Neural progenitor cell (in vitro differentiated cells): ENCODE results near the gene CEP85. TPM values are rescaled to one million over a fixed set of nuclear protein-coding genes. Genes with fewer than 3 reads are reported as not detected.
A peak's percentile ranks its signal among the peaks of the same experiment; 100 is the strongest.

ENCODE experiments used
- DNase-seq: peaks from one replicate; pipeline ENCODE4 v3.0.0-alpha.2; 2016; ENCODE audit warnings: low spot score
- H2AFZ ChIP-seq: fragments of 200-600 bp; sonication (generic); replicated peaks from 2 replicates; pipeline ENCODE4 v1.6.1; 2016; ENCODE audit warnings: antibody characterized with exemption
- H3F3A ChIP-seq: fragments of 200-600 bp; sonication (generic); 2 replicates; pipeline ENCODE4 v1.6.1; 2016; ENCODE audit warnings: antibody characterized with exemption, low read depth
- H3K27ac ChIP-seq: fragments of 200-600 bp; sonication (generic); 2 replicates; pipeline ENCODE4 v1.5.1; 2016; ENCODE audit warnings: mild to moderate bottlenecking
- H3K27me3 ChIP-seq: fragments of 200-600 bp; sonication (generic); 2 replicates; pipeline ENCODE4 v1.6.1; 2016; ENCODE audit warnings: mild to moderate bottlenecking, moderate library complexity
- H3K36me3 ChIP-seq: fragments of 200-600 bp; sonication (generic); 2 replicates; pipeline ENCODE4 v1.5.1; 2016
- H3K4me1 ChIP-seq: fragments of 200-600 bp; sonication (generic); 2 replicates; pipeline ENCODE4 v1.6.1; 2016; ENCODE audit warnings: mixed run types
- H3K4me2 ChIP-seq: fragments of 200-600 bp; sonication (generic); 2 replicates; pipeline ENCODE4 v1.6.1; 2016
- H3K4me3 ChIP-seq: fragments of 200-600 bp; sonication (generic); 2 replicates; pipeline ENCODE4 v1.5.1; 2016
- H3K79me2 ChIP-seq: fragments of 200-600 bp; sonication (generic); 2 replicates; pipeline ENCODE4 v1.6.1; 2016; ENCODE audit warnings: low read depth
- H3K9ac ChIP-seq: fragments of 200-600 bp; sonication (generic); 2 replicates; pipeline ENCODE4 v1.6.1; 2016
- H3K9me3 ChIP-seq: fragments of 200-600 bp; sonication (generic); 2 replicates; pipeline ENCODE4 v1.5.1; 2016; ENCODE audit warnings: low read depth
- H4K20me1 ChIP-seq: fragments of 200-600 bp; sonication (generic); 2 replicates; pipeline ENCODE4 v1.6.1; 2016; ENCODE audit warnings: low read depth
- H3K27ac Mint-ChIP-seq: 3 replicates; pipeline ENCODE4 v1.8.0; 2021; ENCODE audit warnings: mixed read lengths
- H3K27me3 Mint-ChIP-seq: 2 replicates; pipeline ENCODE4 v1.8.0; 2022; ENCODE audit warnings: low read depth, mild to moderate bottlenecking, inconsistent platforms, moderate library complexity, mixed read lengths; ENCODE audit not compliant: insufficient read depth
- H3K36me3 Mint-ChIP-seq: 3 replicates; pipeline ENCODE4 v1.8.0; 2021; ENCODE audit warnings: mixed read lengths
- H3K4me1 Mint-ChIP-seq: 3 replicates; pipeline ENCODE4 v1.8.0; 2021; ENCODE audit warnings: mixed read lengths
- H3K4me3 Mint-ChIP-seq: 3 replicates; pipeline ENCODE4 v1.8.0; 2021; ENCODE audit warnings: mild to moderate bottlenecking, moderate library complexity, mixed read lengths
- H3K9me3 Mint-ChIP-seq: 3 replicates; pipeline ENCODE4 v1.8.0; 2020; ENCODE audit warnings: mixed read lengths
- CTCF ChIP-seq: fragments of 200-600 bp; sonication (generic); IDR thresholded peaks from 2 replicates; pipeline ENCODE4 v1.5.1; 2017; ENCODE audit warnings: antibody characterized with exemption, mild to moderate bottlenecking
- EZH2 ChIP-seq: fragments of 200-600 bp; sonication (generic); IDR thresholded peaks from 2 replicates; pipeline ENCODE4 v1.6.1; 2017; ENCODE audit warnings: antibody characterized with exemption, mild to moderate bottlenecking, moderate library complexity
- EZH2phosphoT487 ChIP-seq: fragments of 200-600 bp; sonication (generic); IDR thresholded peaks from 2 replicates; pipeline ENCODE4 v1.6.1; 2017; ENCODE audit warnings: antibody characterized with exemption
- total RNA-seq: library from RNA; depleted of rRNA; stranded (reverse); fragments of >200 nt; gene quantifications from 2 replicates; pipeline ENCODE4 v1.2.3, GENCODE V29; 2015; ENCODE audit warnings: low replicate concordance

CEP85 gene
- total RNA-seq, 1 donor from 2014 or later: 41.4 TPM

GRCh38 chr1:26318338-26319064 lies 84.5 kb downstream of the CEP85 start:
- no peak for TF ChIP-seq EZH2
- TF ChIP-seq CTCF: no peak
- no peak for TF ChIP-seq EZH2phosphoT487

GRCh38 chr1:26320896-26321295 lies 86.9 kb downstream of the CEP85 start:
- Mint-ChIP-seq H3K27me3 (peaks cover 4% of the 10 kb centered on the region), H3K27ac (no peak overlapping the region), H3K4me3 (no peak overlapping the region), H3K9me3 (no peaks in the 10 kb centered on the region), H3K36me3 (peaks cover 3% of the 10 kb centered on the region), H3K4me1 (peaks cover 25% of the 10 kb centered on the region)
- Histone ChIP-seq H3K79me2 (no peaks in the 10 kb centered on the region), H2AFZ (no peak overlapping the region), H3K27ac (no peak overlapping the region), H3F3A (peaks cover 23% of the 10 kb centered on the region), H3K9ac (no peak overlapping the region), H4K20me1 (no peaks in the 10 kb centered on the region), H3K4me1 (peaks cover 18% of the 10 kb centered on the region), H3K4me2 (no peak overlapping the region), H3K9me3 (no peaks in the 10 kb centered on the region), H3K27me3 (no peaks in the 10 kb centered on the region), H3K4me3 (no peak overlapping the region), H3K36me3 (no peaks in the 10 kb centered on the region)
- no peak for TF ChIP-seq EZH2
- no peak for TF ChIP-seq CTCF
- TF ChIP-seq EZH2phosphoT487: no peak
- no peak for DNase-seq

More at GRCh38 chr1:26318338-26319064, 84.5 kb downstream of the CEP85 start:
- no peaks in the 10 kb centered on the region for H3K36me3 Mint-ChIP-seq
- no peak overlapping the region for H3K9ac ChIP-seq
- H3K9me3 Mint-ChIP-seq: no peaks in the 10 kb centered on the region
- H3K36me3 ChIP-seq: no peaks in the 10 kb centered on the region
- no peaks in the 10 kb centered on the region for H3K27me3 ChIP-seq
- peaks cover 23% of the 10 kb centered on the region for H3F3A ChIP-seq
- H3K4me1 Mint-ChIP-seq: peaks cover 30% of the 10 kb centered on the region
- DNase-seq: no peak
- H4K20me1 ChIP-seq: no peaks in the 10 kb centered on the region
- peak overlapping the region; percentile 58 for H3K4me2 ChIP-seq
- no peak overlapping the region for H3K27ac ChIP-seq
- no peak overlapping the region for H2AFZ ChIP-seq
- H3K27me3 Mint-ChIP-seq: peaks cover 9% of the 10 kb centered on the region
- peaks cover 18% of the 10 kb centered on the region for H3K4me1 ChIP-seq
- H3K9me3 ChIP-seq: no peaks in the 10 kb centered on the region
- no peak overlapping the region for H3K27ac Mint-ChIP-seq
- H3K4me3 Mint-ChIP-seq: no peak overlapping the region
- no peaks in the 10 kb centered on the region for H3K79me2 ChIP-seq
- no peak overlapping the region for H3K4me3 ChIP-seq

GRCh38 chr1:26321315-26322041 lies 87.5 kb downstream of the CEP85 start:
- Mint-ChIP-seq H3K4me1 (peaks cover 22% of the 10 kb centered on the region), H3K36me3 (peaks cover 3% of the 10 kb centered on the region), H3K9me3 (no peaks in the 10 kb centered on the region), H3K27me3 (peaks cover 5% of the 10 kb centered on the region), H3K27ac (peak overlapping the region; percentile 73), H3K4me3 (no peak overlapping the region)
- H3K9ac ChIP-seq: no peak overlapping the region
- H4K20me1 ChIP-seq: no peaks in the 10 kb centered on the region
- no peak overlapping the region for H3K4me3 ChIP-seq
- H3K4me2 ChIP-seq: peak overlapping the region; percentile 29
- no peaks in the 10 kb centered on the region for H3K27me3 ChIP-seq
- no peaks in the 10 kb centered on the region for H3K36me3 ChIP-seq
- no peaks in the 10 kb centered on the region for H3K79me2 ChIP-seq
- no peak overlapping the region for H2AFZ ChIP-seq
- H3K9me3 ChIP-seq: no peaks in the 10 kb centered on the region
- no peak overlapping the region for H3K27ac ChIP-seq
- H3F3A ChIP-seq: peaks cover 19% of the 10 kb centered on the region
- peaks cover 14% of the 10 kb centered on the region for H3K4me1 ChIP-seq
- peak; percentile 90 for DNase-seq
- TF ChIP-seq EZH2: no peak
- peak; percentile 87 for TF ChIP-seq CTCF
